GM21529 (cell line): ENCODE results near the gene LENG1.

Source experiments
- ATAC-seq: cut with Tn5 transposase; IDR thresholded peaks from one replicate; pipeline ENCODE4 v1.9.1; 2021; ENCODE audit not compliant: unreplicated experiment

LENG1 gene

GRCh38 chr19:54114340-54115108 lies 45.0 kb downstream of the LENG1 start:
- no peak for ATAC-seq

- no peak for ATAC-seq
These were observed 49.9 kb downstream of the LENG1 start for GRCh38 chr19:54109651-54110050.

- no peak for ATAC-seq
These were observed 51.0 kb downstream of the LENG1 start for GRCh38 chr19:54108496-54108895.

- no peak for ATAC-seq
These were observed 51.5 kb downstream of the LENG1 start for GRCh38 chr19:54107876-54108490.

- ATAC-seq, result no peak
These were observed 52.8 kb downstream of the LENG1 start for GRCh38 chr19:54106716-54107115.

GRCh38 chr19:54105796-54106195 lies 53.7 kb downstream of the LENG1 start:
- ATAC-seq, result no peak
